NB4 (cell line): Measurements from ENCODE around the gene CDC42EP4.

Source experiments
- DNase-seq: peaks from one replicate; pipeline ENCODE4 v3.0.0; 2010; ENCODE audit warnings: low read depth
- H3K4me3 ChIP-seq: one replicate; pipeline ENCODE4 v1.5.1; 2011; ENCODE audit warnings: mild to moderate bottlenecking, low read depth, low read length, moderate library complexity
- MYC ChIP-seq: IDR thresholded peaks from 2 replicates; pipeline ENCODE4 v1.6.1; 2011; ENCODE audit warnings: low read depth, low read length
- POLR2A ChIP-seq: IDR thresholded peaks from 2 replicates; pipeline ENCODE4 v1.6.1; 2011; ENCODE audit warnings: mild to moderate bottlenecking; ENCODE audit not compliant: insufficient read length; ENCODE audit errors: extremely low read depth
- TF ChIP-seq, protein P1 (sequence below): IDR thresholded peaks from one replicate; pipeline ENCODE4 v1.5.1; 2012; ENCODE audit warnings: low read depth, low read length
- TF ChIP-seq, protein P2 (sequence below): IDR thresholded peaks from 2 replicates; pipeline ENCODE4 v1.6.1; 2011; ENCODE audit warnings: low read depth, low read length

Gene CDC42EP4

DNA sequence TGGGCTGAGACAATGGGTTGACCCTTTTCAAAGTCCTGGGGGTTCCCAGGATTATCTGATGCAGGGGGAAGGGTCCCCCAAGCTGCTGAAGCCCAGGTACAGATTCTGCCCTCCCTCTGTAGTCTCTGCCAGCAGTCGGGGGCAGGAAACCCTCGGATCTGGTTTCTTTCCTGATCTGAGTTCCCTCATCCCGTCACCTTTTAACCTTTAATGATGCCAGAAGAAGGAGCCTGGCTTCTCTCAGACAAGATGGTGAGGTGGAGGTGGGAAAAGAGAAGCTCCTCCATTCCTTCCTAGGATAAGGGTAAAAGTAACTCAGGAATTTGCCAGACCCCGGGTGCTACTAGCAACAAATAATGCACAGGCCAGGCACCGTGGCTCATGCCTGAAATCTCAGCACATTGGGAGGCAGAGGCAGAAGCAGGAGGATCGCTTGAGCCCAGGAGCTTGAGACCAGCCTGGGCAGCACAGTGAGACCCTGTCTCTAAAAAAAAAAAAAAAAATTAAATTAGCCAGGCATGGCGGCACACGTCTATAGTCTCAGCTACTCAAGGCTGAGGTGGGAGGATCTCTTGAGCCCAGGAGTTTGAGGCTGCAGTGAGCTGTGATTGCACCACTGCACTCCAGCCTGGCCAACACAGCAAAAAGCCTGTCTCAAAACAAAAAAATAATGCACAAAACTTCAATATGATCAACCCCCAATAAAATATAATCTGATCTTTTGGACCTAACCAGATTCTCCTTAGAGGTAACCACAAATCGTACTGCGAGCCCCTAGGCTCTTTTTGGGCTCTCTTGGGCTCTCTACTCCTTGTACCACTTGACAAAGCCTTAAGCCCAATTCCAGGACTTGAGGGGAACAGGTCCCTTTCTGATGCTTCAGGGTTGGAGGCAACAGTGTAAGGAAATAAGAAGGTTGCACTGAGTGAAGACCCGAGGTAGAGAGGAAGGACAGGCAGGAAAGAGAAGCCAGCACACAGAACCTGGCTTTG, 5.7 kb downstream of the CDC42EP4 start:
- DNase-seq: no peak
- no peak for TF ChIP-seq MYC
- no peak overlapping the region for H3K4me3 ChIP-seq

DNA sequence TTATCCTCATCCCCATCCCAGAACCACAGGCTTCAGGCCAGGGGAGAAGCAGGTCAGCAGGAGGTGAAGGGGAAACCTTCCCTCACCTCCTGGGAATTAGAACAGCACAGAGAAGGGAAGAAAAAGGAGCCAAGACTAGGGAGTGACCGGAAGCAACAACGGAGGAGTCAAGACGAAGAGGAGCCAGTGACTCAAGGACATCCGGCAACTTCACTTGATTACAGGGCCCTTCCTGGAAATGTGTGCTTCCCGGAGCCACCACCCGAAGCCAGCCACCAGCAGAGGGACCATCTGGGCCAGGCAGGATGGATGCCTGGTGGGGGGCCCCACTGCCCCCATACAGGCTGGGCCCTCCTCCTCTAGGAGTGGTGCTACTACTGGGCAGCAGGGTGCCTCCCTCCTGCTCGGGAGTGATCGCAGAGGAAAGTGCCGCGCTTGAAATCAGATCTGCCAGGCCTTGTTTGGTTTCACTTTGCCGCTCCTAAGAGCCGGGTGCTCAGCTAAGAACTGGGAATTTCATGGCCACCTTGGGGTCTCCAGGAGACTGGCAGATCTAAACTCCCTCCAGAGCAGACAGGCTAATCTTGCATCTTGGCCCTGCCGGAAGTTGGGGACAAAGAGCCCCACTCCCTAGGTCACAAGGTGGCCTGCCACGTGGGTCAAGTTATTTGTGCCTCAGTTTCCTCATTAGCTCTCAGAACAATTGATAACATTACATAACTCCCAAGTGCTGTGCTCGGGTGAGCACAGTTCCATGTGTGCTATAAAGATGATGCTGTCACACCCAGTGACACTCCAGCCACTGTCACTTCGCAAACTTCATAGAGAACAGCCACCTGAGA, 6.6 kb downstream of the CDC42EP4 start:
- no peak overlapping the region for H3K4me3 ChIP-seq
- no peak for DNase-seq
- TF ChIP-seq MYC: no peak
- TF ChIP-seq POLR2A: no peak
- TF ChIP-seq, protein P1, sequence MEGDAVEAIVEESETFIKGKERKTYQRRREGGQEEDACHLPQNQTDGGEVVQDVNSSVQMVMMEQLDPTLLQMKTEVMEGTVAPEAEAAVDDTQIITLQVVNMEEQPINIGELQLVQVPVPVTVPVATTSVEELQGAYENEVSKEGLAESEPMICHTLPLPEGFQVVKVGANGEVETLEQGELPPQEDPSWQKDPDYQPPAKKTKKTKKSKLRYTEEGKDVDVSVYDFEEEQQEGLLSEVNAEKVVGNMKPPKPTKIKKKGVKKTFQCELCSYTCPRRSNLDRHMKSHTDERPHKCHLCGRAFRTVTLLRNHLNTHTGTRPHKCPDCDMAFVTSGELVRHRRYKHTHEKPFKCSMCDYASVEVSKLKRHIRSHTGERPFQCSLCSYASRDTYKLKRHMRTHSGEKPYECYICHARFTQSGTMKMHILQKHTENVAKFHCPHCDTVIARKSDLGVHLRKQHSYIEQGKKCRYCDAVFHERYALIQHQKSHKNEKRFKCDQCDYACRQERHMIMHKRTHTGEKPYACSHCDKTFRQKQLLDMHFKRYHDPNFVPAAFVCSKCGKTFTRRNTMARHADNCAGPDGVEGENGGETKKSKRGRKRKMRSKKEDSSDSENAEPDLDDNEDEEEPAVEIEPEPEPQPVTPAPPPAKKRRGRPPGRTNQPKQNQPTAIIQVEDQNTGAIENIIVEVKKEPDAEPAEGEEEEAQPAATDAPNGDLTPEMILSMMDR: no peak
- TF ChIP-seq, protein P2, sequence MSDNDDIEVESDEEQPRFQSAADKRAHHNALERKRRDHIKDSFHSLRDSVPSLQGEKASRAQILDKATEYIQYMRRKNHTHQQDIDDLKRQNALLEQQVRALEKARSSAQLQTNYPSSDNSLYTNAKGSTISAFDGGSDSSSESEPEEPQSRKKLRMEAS: no peak

DNA sequence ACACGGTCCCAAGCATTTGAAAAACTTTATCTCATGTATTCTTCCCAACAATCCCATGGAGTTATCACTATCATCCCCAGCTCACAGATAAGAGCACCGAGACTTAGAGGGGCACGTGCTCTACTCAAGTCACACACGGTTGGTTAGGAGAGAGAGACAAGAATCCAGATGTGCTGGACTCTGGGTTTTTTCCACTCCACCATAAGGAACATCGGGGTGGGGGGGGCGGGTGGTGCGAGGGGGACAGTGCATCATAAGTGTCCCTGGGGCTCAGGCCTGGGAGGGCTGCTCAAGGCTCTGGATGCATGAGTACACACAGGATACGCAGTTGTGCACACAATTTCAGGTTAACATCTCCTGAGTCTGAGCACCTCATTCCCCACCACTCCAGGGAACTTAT, 7.4 kb downstream of the CDC42EP4 start:
- TF ChIP-seq MYC: no peak
- TF ChIP-seq, protein P2: no peak
- TF ChIP-seq POLR2A: no peak
- TF ChIP-seq, protein P1: no peak
- no peak for DNase-seq
- no peak overlapping the region for H3K4me3 ChIP-seq

DNA sequence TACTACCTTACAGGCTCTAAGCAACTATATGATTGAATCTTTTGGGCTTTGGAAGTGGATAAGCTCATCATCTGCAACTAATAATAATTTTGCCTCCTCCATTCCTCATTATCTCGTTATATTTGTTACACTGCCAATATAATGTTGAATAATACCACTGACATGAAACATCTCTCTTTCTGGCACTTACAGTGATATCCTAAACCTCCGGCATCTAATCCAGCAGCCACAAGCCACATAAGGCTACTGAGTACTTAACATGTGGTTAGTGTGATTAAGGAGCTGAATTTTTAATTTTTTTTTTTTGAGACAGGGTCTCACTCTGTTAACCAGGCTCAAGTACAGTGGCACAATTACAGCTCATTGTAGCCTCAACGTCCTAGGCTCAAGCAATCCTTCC, 9.6 kb downstream of the CDC42EP4 start:
- TF ChIP-seq, protein P1: no peak
- TF ChIP-seq, protein P2: no peak
- no peak for DNase-seq

DNA sequence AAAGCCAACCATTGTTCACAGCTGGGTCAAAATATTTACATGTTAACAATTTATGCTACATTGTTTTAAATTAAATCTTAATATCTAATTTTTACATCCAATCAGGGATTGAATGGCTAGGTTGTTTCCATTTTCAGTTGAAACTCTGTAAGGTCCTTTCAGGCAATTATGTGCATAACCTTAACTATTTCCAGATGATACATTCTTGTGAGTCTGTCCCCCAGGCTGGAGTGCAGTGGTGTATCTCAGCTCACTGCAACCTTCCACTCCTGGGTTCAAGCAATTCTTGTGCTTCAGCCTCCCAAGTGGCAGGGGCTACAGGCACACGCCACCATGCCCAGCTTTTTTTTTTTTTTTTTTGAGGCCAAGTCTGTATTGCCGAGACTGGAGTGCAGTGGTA, 10.4 kb downstream of the CDC42EP4 start:
- no peak overlapping the region for H3K4me3 ChIP-seq
- TF ChIP-seq, protein P1: no peak
- TF ChIP-seq MYC (no peak), POLR2A (no peak)
- TF ChIP-seq, protein P2: no peak
- no peak for DNase-seq

More for the DNA sequence above, 9.6 kb downstream of the CDC42EP4 start:
- no peak overlapping the region for H3K4me3 ChIP-seq

DNA sequence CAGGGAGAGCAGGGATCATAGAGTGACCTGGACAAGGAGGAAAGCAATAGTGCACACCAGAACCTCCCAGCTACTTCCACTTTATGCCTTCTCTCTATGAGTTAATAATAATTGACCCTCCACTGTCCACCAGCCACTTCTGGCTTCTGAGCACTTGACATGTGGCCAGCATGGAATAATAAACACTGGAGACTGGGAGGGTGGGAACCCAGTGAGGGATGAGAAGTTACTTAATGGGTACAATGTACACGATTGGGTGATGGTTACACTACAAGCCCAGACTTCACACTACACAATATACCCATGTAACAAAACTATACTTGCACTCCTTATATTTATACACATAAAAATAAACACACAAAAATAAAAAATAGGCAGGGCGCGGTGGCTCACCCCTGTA, 11.4 kb downstream of the CDC42EP4 start:
- no peak for DNase-seq
- TF ChIP-seq POLR2A (no peak), MYC (no peak)
- TF ChIP-seq, protein P1: no peak
- TF ChIP-seq, protein P2: no peak
- no peak overlapping the region for H3K4me3 ChIP-seq
